Measurements from ENCODE around the gene COL25A1. TPM values are rescaled to one million over a fixed set of nuclear protein-coding genes. Genes with fewer than 3 reads are reported as not detected.

COL25A1 gene
- total RNA-seq, 1 experiment from 2014 or later = 4.2 TPM

DNA sequence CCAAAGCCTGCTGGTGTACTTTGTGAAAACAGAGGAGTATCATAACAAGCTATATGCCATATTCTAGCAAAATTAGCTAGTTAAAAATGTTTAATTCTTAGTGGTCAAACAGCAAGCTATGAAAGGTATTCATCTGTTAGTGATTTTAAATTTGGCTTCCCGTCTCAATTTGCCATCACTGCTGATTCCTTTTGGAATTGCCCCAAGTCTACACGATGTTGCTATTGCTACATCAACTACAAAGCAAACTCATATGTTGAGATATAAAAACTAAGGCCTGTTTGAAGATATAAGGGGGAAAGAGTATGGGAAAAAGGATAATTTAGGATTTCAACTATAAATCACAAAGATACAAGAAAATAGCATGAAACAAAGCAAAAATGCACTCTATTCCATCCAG, 146.1 kb downstream of the COL25A1 start:
- Histone ChIP-seq H3K9me3 (ENCODE audit: control insufficient read depth, low read depth, low read length) (no peaks in the 10 kb centered on the region), H4K5ac (ENCODE audit: insufficient read length, low read depth, low read length) (no peak overlapping the region), H3K23ac (ENCODE audit: insufficient read length, low read depth, low read length) (no peak overlapping the region), H3K4ac (ENCODE audit: low read depth, low read length) (no peak overlapping the region), H2BK12ac (ENCODE audit: insufficient read length, low read depth, low read length) (no peak overlapping the region), H3T11ph (ENCODE audit: low read length) (no peak overlapping the region), H2BK120ac (ENCODE audit: low read depth, low read length, poor library complexity, severe bottlenecking) (no peak overlapping the region), H3K4me1 (ENCODE audit: insufficient read depth, low read length) (no peaks in the 10 kb centered on the region), H4K91ac (ENCODE audit: insufficient read length, low read depth, low read length) (no peak overlapping the region), H3K23me2 (ENCODE audit: insufficient read length, low read depth, low read length, poor library complexity, severe bottlenecking) (no peaks in the 10 kb centered on the region), H2AK5ac (ENCODE audit: insufficient read length, low read length) (no peak overlapping the region), H3K27ac (ENCODE audit: insufficient read length, low read depth, low read length) (no peak overlapping the region), H2BK20ac (ENCODE audit: low read depth, low read length, poor library complexity, severe bottlenecking) (no peak overlapping the region), H3K27me3 (ENCODE audit: insufficient read depth, low read length) (no peaks in the 10 kb centered on the region), H2BK5ac (ENCODE audit: insufficient read length, low read length) (no peak overlapping the region), H3K79me1 (ENCODE audit: insufficient read depth, low read depth, low read length, poor library complexity, severe bottlenecking) (no peaks in the 10 kb centered on the region), H3K18ac (ENCODE audit: insufficient read length, low read depth, low read length) (no peak overlapping the region), H4K20me1 (ENCODE audit: control insufficient read depth, insufficient read depth, insufficient read length) (no peaks in the 10 kb centered on the region), H3K14ac (ENCODE audit: insufficient read depth, low read length) (no peak overlapping the region), H3K9ac (ENCODE audit: extremely low read depth, insufficient read length, low read length) (no peak overlapping the region), H4K8ac (replicated peaks; ENCODE audit: insufficient read length, low read depth, low read length) (no peak overlapping the region), H2BK15ac (ENCODE audit: low read depth, low read length) (no peak overlapping the region), H3K79me2 (ENCODE audit: insufficient read depth, low read length) (no peaks in the 10 kb centered on the region), H3K56ac (ENCODE audit: insufficient read length, low read depth, low read length) (no peak overlapping the region), H3K4me2 (ENCODE audit: insufficient read depth, insufficient read length, low read length) (no peak overlapping the region), H2AFZ (ENCODE audit: low read length) (no peak overlapping the region)
- H3K36me3 Mint-ChIP-seq (ENCODE audit: insufficient read depth in 1 of 3, low read depth in 3 of 3) = no peaks in the 10 kb centered on the region
- H3K4me1 Mint-ChIP-seq = no peaks in the 10 kb centered on the region
- no peak overlapping the region for H3K4me3 Mint-ChIP-seq
- no peak for DNase-seq
- H3K9me3 Mint-ChIP-seq = no peaks in the 10 kb centered on the region
- TF ChIP-seq, protein P1, sequence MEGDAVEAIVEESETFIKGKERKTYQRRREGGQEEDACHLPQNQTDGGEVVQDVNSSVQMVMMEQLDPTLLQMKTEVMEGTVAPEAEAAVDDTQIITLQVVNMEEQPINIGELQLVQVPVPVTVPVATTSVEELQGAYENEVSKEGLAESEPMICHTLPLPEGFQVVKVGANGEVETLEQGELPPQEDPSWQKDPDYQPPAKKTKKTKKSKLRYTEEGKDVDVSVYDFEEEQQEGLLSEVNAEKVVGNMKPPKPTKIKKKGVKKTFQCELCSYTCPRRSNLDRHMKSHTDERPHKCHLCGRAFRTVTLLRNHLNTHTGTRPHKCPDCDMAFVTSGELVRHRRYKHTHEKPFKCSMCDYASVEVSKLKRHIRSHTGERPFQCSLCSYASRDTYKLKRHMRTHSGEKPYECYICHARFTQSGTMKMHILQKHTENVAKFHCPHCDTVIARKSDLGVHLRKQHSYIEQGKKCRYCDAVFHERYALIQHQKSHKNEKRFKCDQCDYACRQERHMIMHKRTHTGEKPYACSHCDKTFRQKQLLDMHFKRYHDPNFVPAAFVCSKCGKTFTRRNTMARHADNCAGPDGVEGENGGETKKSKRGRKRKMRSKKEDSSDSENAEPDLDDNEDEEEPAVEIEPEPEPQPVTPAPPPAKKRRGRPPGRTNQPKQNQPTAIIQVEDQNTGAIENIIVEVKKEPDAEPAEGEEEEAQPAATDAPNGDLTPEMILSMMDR (conservative IDR thresholded peaks at IDR 0.05) = no peak
- H3K27ac Mint-ChIP-seq = no peak overlapping the region
- no peaks in the 10 kb centered on the region for H3K27me3 Mint-ChIP-seq (ENCODE audit: low read depth)
- WGBS (ENCODE audit: extremely low coverage, insufficient read length, low lambda C conversion rate) = no CpG with 5 or more reads among the region's 2 CpGs
